Activated CD4-positive, alpha-beta T cell treated with anti-CD3 and anti-CD28 coated beads for 36 hours (primary cell): ENCODE results near the gene HECTD1. TPM values are rescaled to one million over a fixed set of nuclear protein-coding genes. Genes with fewer than 3 reads are reported as not detected.

Experiments used
- ATAC-seq: fragments of 200-7000 bp; cut with Tn5 transposase; one replicate; pipeline ENCODE4 v1.10.0; 2021; ENCODE audit warnings: mild to moderate bottlenecking, moderate library complexity
- CTCF ChIA-PET: fragments of 350-600 bp; sonication (Branson Sonifier 250); formaldehyde crosslinking; loops from one replicate; lab custom pipeline; 2021; ENCODE audit warnings: antibody characterized with exemption; lab: Charles Lee
- POLR2A ChIA-PET: fragments of 350-600 bp; sonication (Branson Sonifier 250); formaldehyde crosslinking; loops from one replicate; lab custom pipeline; 2021; ENCODE audit warnings: antibody characterized with exemption, inconsistent platforms; lab: Charles Lee
- DNase-seq: peaks from one replicate; pipeline ENCODE4 v3.0.0-alpha.2; 2020
- H3K27ac Mint-ChIP-seq: one replicate; pipeline ENCODE4 v1.8.0; 2021; ENCODE audit warnings: mixed read lengths
- H3K27me3 Mint-ChIP-seq: one replicate; pipeline ENCODE4 v1.8.0; 2021; ENCODE audit warnings: mixed read lengths
- H3K36me3 Mint-ChIP-seq: one replicate; pipeline ENCODE4 v1.8.0; 2021; ENCODE audit warnings: low read depth, mixed read lengths
- H3K4me1 Mint-ChIP-seq: one replicate; pipeline ENCODE4 v1.8.0; 2021; ENCODE audit warnings: mixed read lengths
- H3K4me3 Mint-ChIP-seq: one replicate; pipeline ENCODE4 v1.8.0; 2021; ENCODE audit warnings: mild to moderate bottlenecking, moderate library complexity, mixed read lengths
- H3K9me3 Mint-ChIP-seq: one replicate; pipeline ENCODE4 v1.8.0; 2021; ENCODE audit warnings: low read depth, mixed read lengths
- intact Hi-C, 2 experiments: fragments of 100-400 bp; cut with DNase I in 1 of 2; cut with micrococcal nuclease in 1 of 2; formaldehyde crosslinking; loops; one replicate each; pipeline versions ENCODE4 v1.14.2 to v1.15.1; 2022 to 2024; cut with DNase I, micrococcal nuclease
- total RNA-seq, 2 experiments: library from RNA; stranded (reverse); gene quantifications; one replicate each; pipeline ENCODE4 v1.2.3, GENCODE V29; 2021

HECTD1 gene
- total RNA-seq, 2 experiments from 2014 or later = 87.1 to 89.5 TPM

DNA sequence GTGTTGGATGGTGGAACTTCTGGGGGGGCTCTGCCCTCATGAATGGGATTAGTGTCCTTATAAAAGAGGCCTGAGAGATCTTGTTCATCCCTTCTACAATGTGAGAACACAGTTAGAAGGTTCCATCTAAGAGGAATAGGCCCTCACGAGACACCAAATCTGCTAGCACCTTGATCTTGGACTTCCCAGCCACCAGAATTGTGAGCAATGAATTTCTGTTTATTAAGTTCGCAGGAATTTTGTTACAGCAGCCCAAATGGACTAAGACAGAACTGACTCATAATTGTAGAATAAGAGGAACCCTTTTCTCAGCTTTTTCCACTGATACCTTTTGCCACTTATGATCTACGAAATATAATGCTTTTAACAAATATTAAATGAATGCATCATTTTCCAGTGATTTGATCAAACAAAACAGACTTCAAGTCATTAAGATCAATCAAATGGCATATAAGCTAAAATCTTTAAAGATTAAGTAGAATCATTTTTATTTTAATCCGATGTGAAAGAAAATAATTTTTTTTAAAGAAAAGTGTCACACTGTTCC is 68.2 kb downstream of the HECTD1 start:
- H3K4me3 Mint-ChIP-seq = no peak overlapping the region
- H3K4me1 Mint-ChIP-seq = no peaks in the 10 kb centered on the region
- POLR2A ChIA-PET = no interaction called here
- H3K27me3 Mint-ChIP-seq = no peaks in the 10 kb centered on the region
- DNase-seq (no peak), ATAC-seq (no peak)
- CTCF ChIA-PET = interaction anchor here (0.5 to 0.6 kb wide), 2 partner anchors 68 to 741 kb away, joined by 3 read pairs; partner anchors contain the start of gene HECTD1
- peaks cover 30% of the 10 kb centered on the region for H3K36me3 Mint-ChIP-seq
- intact Hi-C loops = no loop called here
- H3K27ac Mint-ChIP-seq = no peak overlapping the region
- no peaks in the 10 kb centered on the region for H3K9me3 Mint-ChIP-seq

DNA sequence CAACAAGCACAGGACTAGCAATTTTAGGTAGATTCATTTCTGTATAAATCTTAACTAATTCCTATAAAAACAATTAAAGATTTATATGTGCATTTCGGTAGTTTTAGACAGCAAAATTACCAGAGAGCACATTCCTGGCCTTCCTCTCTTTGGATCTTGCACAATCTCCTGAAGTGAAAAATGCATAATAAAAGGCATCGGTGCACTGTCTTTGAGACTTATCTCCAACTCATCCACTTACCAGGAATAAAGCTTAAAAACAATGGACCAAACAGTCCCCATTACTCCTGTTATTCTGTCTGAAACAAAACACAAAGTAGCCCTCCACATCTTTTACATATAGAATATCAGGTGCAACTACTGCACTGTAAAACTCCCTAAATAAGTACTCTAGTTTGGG is 69.3 kb downstream of the HECTD1 start:
- intact Hi-C loops = no loop called here
- no peaks in the 10 kb centered on the region for H3K9me3 Mint-ChIP-seq
- POLR2A ChIA-PET = interaction anchor here (0.6 kb wide), 1 partner anchor 53 kb away, joined by 3 read pairs; no protein-coding TSS in a partner anchor
- H3K4me1 Mint-ChIP-seq = no peaks in the 10 kb centered on the region
- DNase-seq = no peak
- H3K36me3 Mint-ChIP-seq = peaks cover 28% of the 10 kb centered on the region
- H3K27ac Mint-ChIP-seq = no peak overlapping the region
- no peaks in the 10 kb centered on the region for H3K27me3 Mint-ChIP-seq
- no peak for ATAC-seq
- CTCF ChIA-PET = no interaction called here
- H3K4me3 Mint-ChIP-seq = no peak overlapping the region

DNA sequence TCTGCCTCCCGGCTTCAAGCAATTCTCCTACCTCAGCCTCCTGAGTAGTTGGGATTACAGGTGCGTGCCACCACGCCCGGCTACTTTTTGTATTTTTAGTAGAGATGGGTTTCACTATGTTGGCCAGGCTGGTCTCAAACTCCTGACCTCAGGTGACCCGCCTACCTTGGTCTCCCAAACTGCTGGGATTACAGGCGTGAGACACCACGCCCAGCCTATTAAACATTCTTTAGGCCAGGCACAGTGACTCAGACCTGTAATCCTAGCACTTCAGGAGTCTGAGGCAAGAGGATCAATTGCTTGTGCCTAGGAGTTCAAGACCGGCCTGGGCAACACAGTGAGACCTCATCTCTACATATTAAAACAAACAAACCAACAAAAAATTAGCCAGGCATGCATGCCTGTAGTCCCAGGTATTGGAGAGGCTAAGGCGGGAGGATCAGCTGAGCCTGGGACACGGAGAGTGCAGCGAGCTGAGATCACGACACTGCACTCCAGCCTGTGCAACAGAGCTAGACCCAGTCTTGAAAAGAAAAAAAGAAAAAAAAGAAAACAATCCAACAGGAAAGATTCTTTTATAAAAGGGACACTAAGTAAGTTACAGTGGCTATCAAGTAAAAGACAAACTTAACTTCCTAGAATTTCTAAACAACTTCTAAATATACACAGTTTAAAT is 70.2 kb downstream of the HECTD1 start:
- no peak overlapping the region for H3K27ac Mint-ChIP-seq
- H3K27me3 Mint-ChIP-seq = no peaks in the 10 kb centered on the region
- no peaks in the 10 kb centered on the region for H3K4me1 Mint-ChIP-seq
- H3K9me3 Mint-ChIP-seq = no peaks in the 10 kb centered on the region
- POLR2A ChIA-PET = no interaction called here
- H3K4me3 Mint-ChIP-seq = no peak overlapping the region
- DNase-seq (no peak), ATAC-seq (no peak)
- peaks cover 28% of the 10 kb centered on the region for H3K36me3 Mint-ChIP-seq
- CTCF ChIA-PET = no interaction called here
- intact Hi-C loops = no loop called here

DNA sequence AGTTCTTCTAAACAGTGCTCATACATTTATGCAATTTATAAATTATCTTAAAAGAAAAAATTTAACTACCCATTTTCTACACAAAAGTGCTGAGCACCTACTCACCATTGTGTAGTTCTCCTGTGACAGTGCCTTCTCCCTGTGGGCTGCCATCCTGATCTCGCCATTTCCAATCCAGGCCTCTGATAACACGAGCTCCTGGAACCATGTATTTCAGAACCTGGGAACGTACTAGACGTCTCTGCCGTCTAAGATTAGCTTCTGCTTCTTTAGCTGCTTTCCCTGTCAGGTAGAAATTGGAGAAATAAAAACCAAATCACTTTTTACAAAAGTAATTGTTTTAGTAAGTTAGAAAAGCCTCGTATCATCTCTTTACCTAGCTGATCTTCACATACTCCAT is 74.5 kb downstream of the HECTD1 start:
- POLR2A ChIA-PET = no interaction called here
- H3K27ac Mint-ChIP-seq = no peak overlapping the region

DNA sequence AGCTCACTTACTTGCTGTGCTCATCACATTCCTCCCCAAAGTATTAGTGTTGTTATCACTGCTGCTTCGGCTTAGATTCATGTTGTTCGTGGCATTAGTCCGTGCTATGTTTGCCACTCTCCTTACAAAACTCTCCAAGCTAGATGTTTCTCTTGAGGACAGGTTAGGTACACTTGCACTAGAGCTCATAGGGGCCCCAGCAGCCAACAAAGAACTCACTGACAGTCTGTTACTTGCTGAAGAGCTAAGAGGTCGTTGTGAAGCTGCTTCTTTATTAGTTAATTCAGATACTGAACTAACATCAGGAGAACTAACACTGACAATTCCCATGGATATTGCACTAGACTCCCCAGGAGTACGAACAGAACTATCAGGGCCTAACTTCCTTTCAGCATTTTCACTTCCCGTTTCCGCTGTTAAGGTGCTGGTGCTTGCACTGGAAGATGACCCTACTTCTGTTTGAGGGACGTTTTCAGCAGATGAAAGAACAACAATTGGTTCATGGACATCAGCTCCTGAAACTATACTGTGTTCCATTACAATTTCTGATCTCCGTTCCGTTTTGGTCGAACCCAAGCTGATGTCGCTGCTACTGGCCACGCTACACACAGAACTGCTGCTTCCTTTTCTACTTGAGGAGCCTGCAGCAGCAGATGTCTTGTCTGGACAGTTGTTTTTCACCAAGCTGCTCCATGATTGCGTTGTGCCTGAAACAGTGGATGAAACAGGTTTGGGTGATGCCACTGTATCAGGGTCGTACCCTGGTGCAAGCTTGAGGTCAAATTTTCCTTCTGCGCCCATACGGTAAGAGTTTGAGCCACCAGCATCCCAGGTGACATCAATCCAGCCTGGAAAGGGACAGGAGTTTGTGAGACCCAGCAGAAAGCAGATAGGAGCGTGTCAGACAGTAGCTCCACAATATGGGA is 78.7 kb downstream of the HECTD1 start:
- no peaks in the 10 kb centered on the region for H3K27me3 Mint-ChIP-seq
- POLR2A ChIA-PET = interaction anchor here (0.6 to 1.2 kb wide), 2 partner anchors 69 to 103 kb away, joined by 3 to 5 read pairs; partner anchors contain the start of genes AP4S1 and STRN3

More for the DNA sequence above, 74.5 kb downstream of the HECTD1 start:
- Mint-ChIP-seq H3K4me3 (no peak overlapping the region), H3K27me3 (no peaks in the 10 kb centered on the region), H3K9me3 (no peaks in the 10 kb centered on the region), H3K36me3 (peaks cover 38% of the 10 kb centered on the region), H3K4me1 (peaks cover 12% of the 10 kb centered on the region)
- DNase-seq (no peak), ATAC-seq (no peak)
- intact Hi-C loops = no loop called here
- CTCF ChIA-PET = interaction anchor here (0.7 to 1.7 kb wide), 2 partner anchors 32 to 229 kb away, joined by 3 to 5 read pairs; no protein-coding TSS in a partner anchor

DNA sequence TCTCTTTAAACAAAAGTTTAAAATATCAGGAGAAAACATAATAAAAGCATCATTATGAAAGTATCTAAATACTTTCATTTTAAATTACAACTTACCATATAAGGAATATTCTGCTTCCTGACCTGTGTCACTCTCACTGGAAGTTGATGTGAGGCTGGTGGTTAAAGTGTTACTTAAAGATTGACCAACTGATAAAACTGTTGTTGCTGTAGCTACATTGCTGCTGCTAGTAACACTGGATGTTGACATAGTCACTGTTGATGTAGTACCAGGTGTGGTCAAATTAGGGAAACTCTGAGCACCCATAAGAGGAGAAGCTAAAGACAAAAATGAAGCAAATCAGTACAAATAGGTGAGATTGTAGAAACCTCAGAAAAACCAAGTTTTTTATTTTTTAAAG is 79.9 kb downstream of the HECTD1 start:
- ChIA-PET POLR2A (interaction anchor here (0.5 to 1.2 kb wide), 2 partner anchors 102 to 953 kb away, joined by 5 to 12 read pairs; partner anchors contain the start of genes AP4S1 and STRN3), CTCF (no interaction called here)
- intact Hi-C loops = loop anchor here (2.0 to 10.0 kb wide), 3 partner anchors 79 to 1077 kb away; partner anchors contain the start of genes HECTD1 (in 2 of the 2), RNU6-7 (in 1 of the 2) and RNU6-8 (in 1 of the 2)
- peak; percentile 93 for ATAC-seq
- H3K27me3 Mint-ChIP-seq = no peaks in the 10 kb centered on the region
- no peaks in the 10 kb centered on the region for H3K9me3 Mint-ChIP-seq
- H3K36me3 Mint-ChIP-seq = peaks cover 48% of the 10 kb centered on the region
- H3K27ac Mint-ChIP-seq = peak overlapping the region; percentile 1
- no peak overlapping the region for H3K4me3 Mint-ChIP-seq
- DNase-seq = peak; percentile 8
- H3K4me1 Mint-ChIP-seq = peaks cover 31% of the 10 kb centered on the region

More for the DNA sequence above, 78.7 kb downstream of the HECTD1 start:
- H3K27ac Mint-ChIP-seq = peak overlapping the region; percentile 37
- DNase-seq = no peak
- peaks cover 27% of the 10 kb centered on the region for H3K4me1 Mint-ChIP-seq
- ATAC-seq = no peak
- CTCF ChIA-PET = no interaction called here
- peaks cover 45% of the 10 kb centered on the region for H3K36me3 Mint-ChIP-seq
- H3K9me3 Mint-ChIP-seq = no peaks in the 10 kb centered on the region
- intact Hi-C loops = loop anchor here (10.0 kb wide), 2 partner anchors 226 to 1076 kb away; partner anchors contain the start of genes RNU6-7 (in 1 of the 2) and RNU6-8 (in 1 of the 2)
- H3K4me3 Mint-ChIP-seq = no peak overlapping the region

DNA sequence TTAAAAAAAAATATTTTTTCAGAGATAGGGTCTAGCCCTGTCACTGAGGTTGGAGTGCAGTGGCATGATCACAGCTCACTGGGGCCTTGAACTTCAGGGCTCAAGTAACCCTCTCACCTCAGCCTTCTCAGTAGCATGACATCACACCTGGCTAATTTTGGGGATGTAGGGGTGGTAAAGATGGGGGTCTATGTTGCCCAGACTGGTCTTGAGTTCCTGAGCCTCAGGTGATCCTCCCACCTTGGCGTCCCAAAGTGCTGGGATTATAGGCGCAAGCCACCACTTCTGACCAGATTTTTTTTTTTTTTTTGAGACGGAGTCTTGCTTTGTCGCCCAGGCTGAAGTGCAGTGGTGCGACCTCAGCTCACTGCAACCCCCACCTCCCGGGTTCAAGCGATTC is 80.9 kb downstream of the HECTD1 start:
- H3K27ac Mint-ChIP-seq = no peak overlapping the region
- no peaks in the 10 kb centered on the region for H3K9me3 Mint-ChIP-seq
- no peak overlapping the region for H3K4me3 Mint-ChIP-seq
- peaks cover 50% of the 10 kb centered on the region for H3K36me3 Mint-ChIP-seq
- ATAC-seq (no peak), DNase-seq (no peak)
- intact Hi-C loops = loop anchor here (2.0 to 10.0 kb wide), 3 partner anchors 80 to 1078 kb away; partner anchors contain the start of genes HECTD1 (in 2 of the 2), RNU6-7 (in 1 of the 2) and RNU6-8 (in 1 of the 2)
- ChIA-PET CTCF (interaction anchor here (1.1 kb wide), 1 partner anchor 294 kb away, joined by 3 read pairs; the partner anchor contains the start of gene HEATR5A), POLR2A (interaction anchor here (0.6 kb wide), 1 partner anchor 226 kb away, joined by 4 read pairs; no protein-coding TSS in a partner anchor)
- peaks cover 31% of the 10 kb centered on the region for H3K4me1 Mint-ChIP-seq
- H3K27me3 Mint-ChIP-seq = no peaks in the 10 kb centered on the region

DNA sequence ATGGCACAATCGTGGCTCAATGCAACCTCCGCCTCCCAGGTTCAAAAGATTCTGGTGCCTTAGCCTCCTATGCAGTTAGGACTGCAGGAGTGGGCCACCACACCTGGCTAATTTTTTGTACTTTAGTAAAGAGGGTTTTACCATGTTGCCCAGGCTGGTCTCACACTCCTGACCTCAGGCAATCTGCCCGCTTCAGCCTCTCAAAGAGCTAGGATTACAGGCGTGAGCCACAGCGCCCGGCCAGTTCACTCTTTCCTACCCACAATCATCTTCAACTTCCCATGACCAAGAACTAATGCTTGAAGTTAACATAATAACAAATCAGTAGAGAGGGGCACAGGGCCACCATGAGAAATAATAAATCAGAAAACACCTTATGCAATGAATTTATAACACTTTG is 82.4 kb downstream of the HECTD1 start:
- H3K9me3 Mint-ChIP-seq = no peaks in the 10 kb centered on the region
- DNase-seq = no peak
- intact Hi-C loops = loop anchor here (10.0 kb wide), 2 partner anchors 230 to 1080 kb away; partner anchors contain the start of genes RNU6-7 (in 1 of the 2) and RNU6-8 (in 1 of the 2)
- CTCF ChIA-PET = no interaction called here
- no peak for ATAC-seq
- H3K36me3 Mint-ChIP-seq = peaks cover 45% of the 10 kb centered on the region
- POLR2A ChIA-PET = interaction anchor here (0.6 to 0.7 kb wide), 2 partner anchors 9 to 16 kb away, joined by 3 read pairs; no protein-coding TSS in a partner anchor
- H3K4me1 Mint-ChIP-seq = peaks cover 31% of the 10 kb centered on the region
- no peak overlapping the region for H3K27ac Mint-ChIP-seq
- H3K4me3 Mint-ChIP-seq = no peak overlapping the region
- no peaks in the 10 kb centered on the region for H3K27me3 Mint-ChIP-seq

DNA sequence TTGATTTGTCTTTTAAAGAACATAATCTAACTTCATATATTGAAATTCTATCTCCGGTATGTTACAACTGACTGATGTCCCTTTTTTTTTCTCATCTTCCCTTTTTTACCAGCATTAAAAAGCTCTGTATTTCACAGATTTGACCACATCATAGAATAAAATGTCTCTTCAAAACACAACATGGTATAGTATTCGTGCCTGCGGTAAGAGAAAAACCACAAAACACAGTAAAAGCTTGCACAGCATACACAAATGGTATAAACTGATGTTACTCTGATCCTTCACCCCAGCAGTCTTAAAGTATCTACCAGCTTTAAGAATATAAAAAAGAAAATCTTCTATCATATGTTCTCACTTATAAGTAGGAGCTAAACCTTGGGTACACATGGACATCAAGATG is 83.4 kb downstream of the HECTD1 start:
- intact Hi-C loops = loop anchor here (10.0 kb wide), 2 partner anchors 231 to 1081 kb away; partner anchors contain the start of genes RNU6-7 (in 1 of the 2) and RNU6-8 (in 1 of the 2)
- DNase-seq = no peak
- Mint-ChIP-seq H3K4me3 (no peak overlapping the region), H3K36me3 (peaks cover 49% of the 10 kb centered on the region), H3K4me1 (peaks cover 29% of the 10 kb centered on the region), H3K27me3 (no peaks in the 10 kb centered on the region), H3K9me3 (no peaks in the 10 kb centered on the region), H3K27ac (peak overlapping the region; percentile 37)
- ChIA-PET CTCF (no interaction called here), POLR2A (interaction anchor here (0.7 kb wide), 1 partner anchor 269 kb away, joined by 3 read pairs; no protein-coding TSS in a partner anchor)
- ATAC-seq = peak; percentile 53

DNA sequence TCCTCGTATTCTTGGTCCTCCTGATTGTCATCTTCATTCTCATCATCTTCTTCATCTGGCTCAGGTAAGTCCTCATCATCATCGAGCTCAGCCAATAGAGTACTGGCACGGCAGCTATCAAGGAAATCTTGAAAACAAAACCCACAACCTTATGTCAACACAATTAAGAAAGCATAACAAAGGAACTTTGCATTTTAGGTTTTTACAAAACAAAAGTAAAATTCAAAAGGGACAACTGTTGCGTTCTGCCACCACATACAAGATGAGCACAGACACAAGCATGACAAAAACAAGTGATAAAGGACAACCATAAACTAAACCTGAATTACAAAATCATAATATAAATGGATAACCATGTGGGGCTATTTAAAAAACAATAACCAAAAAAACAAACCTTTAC is 84.7 kb downstream of the HECTD1 start:
- intact Hi-C loops = loop anchor here (10.0 kb wide), 2 partner anchors 232 to 1082 kb away; partner anchors contain the start of genes RNU6-7 (in 1 of the 2) and RNU6-8 (in 1 of the 2)
- Mint-ChIP-seq H3K4me1 (peaks cover 18% of the 10 kb centered on the region), H3K27me3 (no peaks in the 10 kb centered on the region), H3K27ac (no peak overlapping the region), H3K4me3 (no peak overlapping the region), H3K36me3 (peaks cover 47% of the 10 kb centered on the region), H3K9me3 (no peaks in the 10 kb centered on the region)
- no peak for DNase-seq
- CTCF ChIA-PET = no interaction called here
- POLR2A ChIA-PET = no interaction called here
- ATAC-seq = no peak
